ENCODE data around the gene ATP5MC2. TPM values are rescaled to one million over a fixed set of nuclear protein-coding genes. Genes with fewer than 3 reads are reported as not detected.
A peak's percentile ranks its signal among the peaks of the same experiment; 100 is the strongest.

The ATP5MC2 gene
- polyA plus RNA-seq, 1 of the 3 experiments (the other 2 are of a cell fraction): 319 TPM

- TF ChIP-seq REST (IDR thresholded peaks at IDR 0.05; ENCODE audit: low read depth, low read length) (no peak), USF2 (IDR thresholded peaks at IDR 0.05; ENCODE audit: borderline replicate concordance, low read depth, low read length) (no peak)
These were observed 57.6 kb downstream of the ATP5MC2 start (continued) for GRCh38 chr12:53618275-53618674.

GRCh38 chr12:53617700-53618099 is 58.2 kb downstream of the ATP5MC2 start:
- WGBS (ENCODE audit: low lambda C conversion rate): 77% methylated on average over 3 of the region's 3 CpGs
- DNase-seq: no peak
- POLR2A ChIA-PET: no interaction called here
- CTCF ChIA-PET: interaction anchor here (1.0 kb wide), 1 partner anchor 58 kb away, joined by 3 read pairs; the partner anchor contains the start of gene ATP5MC2
- no peak overlapping the region for H2AFZ ChIP-seq (ENCODE audit: low read depth)
- H3K9me3 ChIP-seq: no peaks in the 10 kb centered on the region
- H3K27me3 ChIP-seq (ENCODE audit: insufficient read depth): no peaks in the 10 kb centered on the region
- H3K36me3 ChIP-seq (replicated peaks in 1 of 2; ENCODE audit: control insufficient read depth in 1 of 2, insufficient read depth in 2 of 2, low read length in 1 of 2): no peaks in the 10 kb centered on the region
- peaks cover 0 to 9% of the 10 kb centered on the region in 2 experiments; a peak in 1 of 4 replicates for H3K4me1 ChIP-seq (ENCODE audit: control insufficient read depth in 1 of 2, insufficient read depth in 2 of 2, low read depth in 1 of 2, low read length in 1 of 2)
- H3K79me2 ChIP-seq (ENCODE audit: insufficient read depth): peaks cover 93% of the 10 kb centered on the region
- peak overlapping the region in 1 of 2 experiments; percentile 13; a peak in 1 of 4 replicates for H3K27ac ChIP-seq (ENCODE audit: low read depth in 2 of 2, low read length in 1 of 2)
- 0 out of 2 replicates have a peak overlapping the region, but pooled peaks have one; percentile 3 for H3K9ac ChIP-seq
- H3F3A ChIP-seq (replicated peaks; ENCODE audit: insufficient read depth): peaks cover 4% of the 10 kb centered on the region
- no peak overlapping the region for H3K4me2 ChIP-seq
- peaks cover 1% of the 10 kb centered on the region for H4K20me1 ChIP-seq (ENCODE audit: insufficient read depth)
- H3K9me2 ChIP-seq: no peaks in the 10 kb centered on the region
- TF ChIP-seq JUND (IDR thresholded peaks at IDR 0.05) (no peak), TEAD4 (IDR thresholded peaks at IDR 0.05; ENCODE audit: borderline replicate concordance, insufficient read depth) (no peak), MXI1 (IDR thresholded peaks at IDR 0.05; ENCODE audit: low read depth, low read length) (no peak), RCOR1 (IDR thresholded peaks at IDR 0.05; ENCODE audit: low read length) (no peak), SIN3A (IDR thresholded peaks at IDR 0.05; ENCODE audit: borderline replicate concordance, low read depth, low read length) (no peak), GABPA (IDR thresholded peaks at IDR 0.05; ENCODE audit: low read depth) (no peak), PBX3 (IDR thresholded peaks at IDR 0.05) (no peak), RAD21 (IDR thresholded peaks at IDR 0.05; ENCODE audit: low read length) (no peak), EP300 (IDR thresholded peaks at IDR 0.05; ENCODE audit: borderline replicate concordance in 1 of 2, low read depth in 1 of 2, low read length in 1 of 2) (no peak), ZBTB33 (IDR thresholded peaks at IDR 0.05; ENCODE audit: borderline replicate concordance, low read depth) (no peak), YY1 (IDR thresholded peaks at IDR 0.05; ENCODE audit: low read depth) (no peak), USF2 (IDR thresholded peaks at IDR 0.05; ENCODE audit: borderline replicate concordance, low read depth, low read length) (no peak), EZH2phosphoT487 (IDR thresholded peaks at IDR 0.05; ENCODE audit: borderline replicate concordance, low read depth) (no peak), TAF1 (IDR thresholded peaks at IDR 0.05; ENCODE audit: borderline replicate concordance, low read depth, low read length) (no peak)
- no peak overlapping the region for H3K4me3 ChIP-seq (ENCODE audit: low read depth in 2 of 2, low read length in 1 of 2)

All from SK-N-SH (cell line).